ENCODE results near the gene GPR52. TPM values are rescaled to one million over a fixed set of nuclear protein-coding genes. Genes with fewer than 3 reads are reported as not detected.
"Not testable (repeated sequence)": the region's sequence is repeated elsewhere in the genome, so short reads cannot be mapped to it uniquely, and the experiment has no call there.

Gene GPR52
- 3.6 TPM for total RNA-seq

GRCh38 chr1:174447866-174448530, at the start of gene GPR52:
Gene GPR52 (plus strand): TSS chr1:174447964. CDS start chr1:174448112, 148 bp downstream.
- no peak for DNase-seq

- no peak for DNase-seq
Observed at GRCh38 chr1:174398246-174398645, 49.5 kb upstream of the GPR52 start.

DNA sequence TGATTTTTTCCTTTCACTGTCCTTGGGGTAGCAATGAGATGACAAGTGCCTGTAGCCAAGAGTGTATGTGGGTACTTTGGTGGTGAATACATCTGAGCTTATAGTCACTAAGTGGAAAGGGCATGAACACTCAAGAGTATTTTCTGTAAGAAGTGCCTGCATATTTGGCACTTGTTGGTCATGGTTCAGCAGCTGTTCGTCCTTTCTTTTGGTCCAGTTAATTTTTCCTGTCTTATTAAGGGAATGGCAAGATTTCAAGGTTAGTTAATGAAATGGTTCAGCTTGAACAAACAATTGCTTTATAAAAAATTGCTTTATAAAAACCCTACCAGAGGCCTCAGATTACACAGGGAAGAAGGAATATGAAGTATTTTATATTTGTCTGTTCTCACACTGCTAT, 48.6 kb upstream of the GPR52 start:
- no peak for DNase-seq

DNA sequence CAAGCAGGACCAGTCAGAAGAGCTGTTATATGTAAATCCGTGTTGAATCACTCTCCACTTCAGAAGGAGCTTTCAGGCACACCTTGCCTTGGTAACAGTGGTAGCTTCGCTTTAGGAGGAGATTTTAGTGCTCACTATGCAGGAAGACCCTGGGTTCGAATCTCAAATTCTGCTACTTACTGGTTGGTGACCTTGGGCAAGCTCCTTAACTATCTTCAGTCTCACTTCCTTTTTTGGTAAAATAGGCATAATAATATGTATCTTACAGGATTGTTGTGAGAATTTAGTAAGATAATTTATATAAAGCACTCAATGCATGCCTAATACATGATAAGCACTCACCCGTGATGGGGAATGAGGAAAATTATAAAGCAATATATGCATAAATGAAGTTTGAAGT, 46.7 kb upstream of the GPR52 start:
- no peak for DNase-seq

DNA sequence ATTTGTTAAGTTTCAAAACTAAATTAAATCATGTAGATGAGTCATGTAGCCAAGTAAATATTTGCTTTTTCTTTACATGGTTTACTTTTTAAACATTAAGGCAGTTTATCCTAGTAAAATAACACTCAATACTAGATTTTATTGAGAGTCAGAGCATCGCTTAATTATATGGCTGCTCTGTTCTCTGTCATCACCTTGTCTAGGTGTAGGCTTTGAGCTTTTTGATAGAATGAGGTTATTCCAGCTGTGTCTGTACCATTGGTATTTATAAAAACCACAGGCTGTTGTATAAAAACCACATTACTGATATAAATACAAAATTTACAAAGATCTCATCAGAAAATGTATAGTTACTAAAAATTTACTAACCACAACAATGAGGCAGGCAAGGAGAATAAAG, 42.5 kb upstream of the GPR52 start:
- no peak for DNase-seq

DNA sequence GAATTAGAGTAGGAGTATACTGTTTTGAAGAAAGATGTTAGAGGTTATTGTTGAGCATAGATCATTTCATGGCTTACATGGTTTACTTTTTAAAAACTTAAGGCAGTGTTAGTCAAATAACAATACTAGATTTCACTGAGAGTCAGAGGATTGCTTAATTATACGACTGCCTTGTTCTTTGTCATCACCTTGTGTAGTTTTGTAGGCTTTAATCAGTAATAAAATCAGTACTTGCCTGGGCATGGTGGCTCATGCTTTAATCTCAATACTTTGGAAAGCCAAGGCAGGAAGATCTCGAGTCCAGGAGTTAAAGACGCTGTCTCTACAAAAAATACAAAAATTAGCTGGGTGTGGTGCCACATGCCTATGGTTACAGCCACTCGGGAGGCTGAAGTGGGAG, 41.3 kb upstream of the GPR52 start:
- no peak for DNase-seq

- peak; percentile 17 for DNase-seq
Observed at GRCh38 chr1:174407665-174408064, 40.1 kb upstream of the GPR52 start.

GRCh38 chr1:174408146-174408545, 39.6 kb upstream of the GPR52 start:
- DNase-seq, result peak; percentile 34

- DNase-seq, result not testable (repeated sequence)
Observed at GRCh38 chr1:174409801-174410200, 38.0 kb upstream of the GPR52 start.

DNA sequence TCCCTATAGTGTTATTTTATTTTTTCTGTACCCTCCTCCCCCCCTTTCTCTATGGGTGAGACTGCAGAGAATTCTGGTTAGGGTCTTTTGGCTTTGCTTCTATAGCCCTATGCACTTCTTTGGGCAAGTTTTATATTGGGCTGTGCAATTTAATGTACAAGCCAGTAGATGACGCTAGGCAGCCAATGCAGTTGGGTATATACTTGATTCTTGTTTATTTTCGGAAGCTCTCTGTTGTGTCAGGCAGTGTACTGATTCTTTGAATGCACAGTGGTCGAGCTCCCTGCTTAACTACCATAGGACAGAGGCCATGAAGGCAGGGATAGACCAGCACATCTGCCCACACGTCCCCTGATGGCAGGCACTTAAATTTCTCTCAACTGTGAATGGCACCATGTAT, 34.1 kb upstream of the GPR52 start:
- no peak for DNase-seq

DNA sequence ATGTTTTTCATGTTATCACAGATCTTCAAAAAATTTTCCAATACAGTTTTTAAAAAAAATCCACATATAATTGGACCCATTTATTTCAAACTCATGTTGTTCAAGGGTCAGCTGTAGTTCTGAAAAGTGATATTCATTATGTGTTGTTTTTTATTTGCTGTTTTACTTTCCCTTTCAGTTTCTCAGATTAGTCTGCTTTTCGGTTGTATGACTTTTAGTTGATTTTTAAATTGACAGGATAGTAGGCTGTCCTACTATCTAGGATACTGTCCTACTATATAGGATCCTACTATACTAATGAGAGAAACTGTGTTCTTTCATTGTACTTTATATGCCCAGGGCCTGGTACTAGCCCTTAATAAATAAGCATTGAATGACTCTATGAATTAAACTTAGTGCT, 33.6 kb upstream of the GPR52 start:
- DNase-seq, result no peak

- no peak for DNase-seq
Observed at GRCh38 chr1:174415506-174415905, 32.3 kb upstream of the GPR52 start.

- no peak for DNase-seq
Observed at GRCh38 chr1:174417921-174418320, 29.8 kb upstream of the GPR52 start.

GRCh38 chr1:174425121-174425520, 22.6 kb upstream of the GPR52 start:
- DNase-seq, result no peak

DNA sequence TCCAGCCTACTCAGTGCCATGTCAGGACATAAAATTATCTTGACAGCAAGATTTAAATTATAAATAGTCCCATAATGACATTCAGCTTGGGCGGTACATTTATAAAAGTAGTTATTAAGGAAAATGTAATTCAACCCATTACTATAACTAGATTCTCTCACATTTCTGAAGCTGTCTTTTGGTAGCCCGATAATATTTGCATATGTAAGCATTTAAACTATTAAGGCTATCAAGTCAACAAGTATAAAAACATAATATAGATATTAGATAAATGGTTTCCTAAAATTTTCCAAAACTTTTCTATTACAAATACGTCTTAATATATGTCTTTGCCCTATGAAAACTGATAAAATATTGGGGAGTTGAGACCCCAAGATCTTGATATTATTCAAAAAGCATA, 21.6 kb upstream of the GPR52 start:
- DNase-seq, result no peak

- DNase-seq, result no peak
Observed at GRCh38 chr1:174428033-174428432, 19.7 kb upstream of the GPR52 start.

DNA sequence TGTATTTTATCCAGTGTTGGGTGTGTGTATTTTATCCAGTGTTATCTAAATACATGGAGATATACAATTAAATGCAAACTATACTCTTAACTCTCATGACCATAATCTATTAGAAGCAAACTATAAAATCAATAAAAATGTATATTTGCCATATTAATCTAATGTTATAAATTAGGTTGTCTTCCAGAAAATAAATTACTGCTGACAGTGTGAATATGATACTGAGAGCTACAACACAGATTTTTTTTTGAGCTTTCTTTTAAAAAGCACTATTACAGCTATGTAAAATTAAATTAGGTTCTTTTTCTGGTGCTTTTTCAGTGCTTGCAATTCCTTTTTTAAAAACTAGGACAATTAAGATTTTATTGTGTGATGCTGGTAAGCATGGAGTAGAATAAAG, 19.0 kb upstream of the GPR52 start:
- no peak for DNase-seq

DNA sequence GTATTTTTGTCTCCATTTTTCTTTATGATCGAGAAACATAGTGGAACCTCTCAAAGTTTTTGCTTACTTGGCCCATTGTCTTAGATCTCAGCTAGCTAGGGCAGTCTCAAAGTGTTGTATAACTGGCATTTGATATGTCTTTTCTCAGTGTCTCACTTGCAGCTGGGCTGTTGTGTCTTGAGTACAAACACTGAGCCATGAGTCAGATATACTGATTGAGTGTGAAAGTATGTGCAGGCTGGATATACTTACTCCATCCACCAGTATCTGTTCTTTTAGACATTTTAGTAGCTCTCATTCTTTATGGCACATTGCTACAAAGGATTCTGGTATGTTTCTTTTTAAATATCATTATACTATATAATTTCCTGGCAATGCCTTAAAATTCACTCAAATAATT, 14.3 kb upstream of the GPR52 start:
- no peak for DNase-seq

- no peak for DNase-seq
Observed at GRCh38 chr1:174445351-174445750, 2.4 kb upstream of the GPR52 start.

DNA sequence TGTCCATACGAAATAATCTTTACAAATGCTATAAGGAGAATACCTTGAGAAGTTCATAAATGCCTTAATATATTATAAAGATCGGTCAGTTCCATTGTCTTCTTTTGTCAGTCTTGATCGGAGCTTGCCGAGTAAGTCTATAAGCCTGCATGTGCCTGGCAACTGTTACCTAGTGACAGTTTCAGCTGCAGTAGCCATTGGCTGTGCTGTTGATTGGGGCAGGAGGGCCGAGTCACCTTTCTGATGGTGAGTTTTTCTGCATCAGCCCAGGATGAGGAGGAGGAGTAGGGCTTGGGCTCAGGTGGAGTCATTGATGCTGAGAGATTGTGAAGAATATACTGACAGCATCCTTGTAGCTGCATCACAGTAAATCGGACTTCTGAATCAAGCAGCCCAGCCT, 1.9 kb upstream of the GPR52 start:
- no peak for DNase-seq

DNA sequence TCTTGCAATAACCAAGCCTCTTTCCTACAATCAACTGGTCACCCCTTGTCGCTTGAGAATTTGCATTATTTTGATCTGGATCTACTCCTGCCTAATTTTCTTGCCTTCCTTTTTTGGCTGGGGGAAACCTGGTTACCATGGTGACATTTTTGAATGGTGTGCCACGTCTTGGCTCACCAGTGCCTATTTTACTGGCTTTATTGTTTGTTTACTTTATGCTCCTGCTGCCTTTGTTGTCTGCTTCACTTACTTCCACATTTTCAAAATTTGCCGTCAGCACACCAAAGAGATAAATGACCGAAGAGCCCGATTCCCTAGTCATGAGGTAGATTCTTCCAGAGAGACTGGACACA, 743 bp downstream of the GPR52 start:
- DNase-seq, result no peak

- DNase-seq, result peak; percentile 4
Observed at GRCh38 chr1:174448974-174449373, 1.2 kb downstream of the GPR52 start.

DNA sequence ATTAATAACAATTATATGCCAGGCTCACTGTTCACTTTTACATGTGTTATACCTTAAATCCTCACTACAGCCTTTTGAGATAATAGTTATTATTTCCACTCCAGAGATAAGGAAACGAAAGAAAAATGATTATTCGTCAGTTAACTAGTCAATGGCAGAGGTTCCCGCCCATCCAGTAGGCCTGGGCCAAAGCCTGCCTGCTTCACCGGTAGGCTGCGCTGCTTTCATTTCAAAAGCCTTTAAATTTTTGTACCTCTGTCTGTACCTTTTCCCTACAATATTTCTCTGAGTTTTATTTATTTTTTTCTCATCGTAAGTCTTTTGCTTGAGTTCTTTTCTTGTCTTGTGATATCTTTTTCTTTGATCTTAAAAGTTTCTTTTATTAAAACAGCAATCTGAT, 3.6 kb downstream of the GPR52 start:
- no peak for DNase-seq

DNA sequence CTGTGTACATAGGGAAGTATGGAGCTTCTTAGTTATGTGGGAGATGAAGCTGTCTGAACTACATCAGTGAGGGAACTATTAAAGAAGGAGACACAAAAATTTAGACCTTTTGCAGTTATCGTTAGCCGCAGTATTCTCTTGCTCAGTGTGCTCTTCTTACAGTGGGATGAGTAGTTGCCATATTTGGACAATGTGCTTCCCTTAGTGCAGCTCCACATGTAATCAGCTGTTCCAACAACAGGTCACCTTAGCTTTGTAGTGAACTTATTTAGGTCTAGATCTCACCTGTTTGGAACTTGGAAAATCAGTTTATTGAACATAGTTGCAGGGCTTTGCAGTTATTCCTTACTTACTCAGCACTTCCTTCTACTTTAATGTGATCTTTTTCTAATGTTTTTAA, 18.1 kb downstream of the GPR52 start:
- no peak for DNase-seq

DNA sequence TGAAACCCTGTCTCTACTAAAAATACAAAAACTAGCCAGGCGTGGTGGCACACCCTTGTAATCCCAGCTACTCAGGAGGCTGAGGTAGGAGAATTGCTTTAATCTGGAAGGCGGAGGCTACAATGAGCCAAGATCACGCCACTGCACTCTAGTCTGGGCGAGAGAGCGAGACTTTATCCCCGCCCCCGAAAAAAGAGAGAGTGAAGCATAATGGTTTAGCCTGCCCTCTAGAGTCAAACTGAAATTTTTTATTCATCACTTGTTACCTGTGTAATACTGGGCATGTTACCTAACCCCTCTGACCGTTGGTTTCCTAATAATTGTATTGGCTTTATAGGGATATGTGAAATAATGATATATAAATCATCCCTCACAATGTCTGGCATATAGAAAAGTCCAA, 18.8 kb downstream of the GPR52 start:
- no peak for DNase-seq

Measured in skin of body (tissue), 2 donors.